MCF 10A (cell line): Measurements from ENCODE around the gene TRPM3. TPM values are rescaled to one million over a fixed set of nuclear protein-coding genes. Genes with fewer than 3 reads are reported as not detected.

Experiments used
- BruUV-seq: library from RNA; stranded (reverse); fragments of 400-500 nt; replicated peaks from 2 replicates; lab custom pipeline; 2021; lab: Mats Ljungman, UMichigan
- CTCF ChIA-PET: fragments of 300-600 bp; sonication (Branson Sonifier 250); formaldehyde crosslinking; extraction: SDS; loops from one replicate; lab custom pipeline; 2021; ENCODE audit warnings: antibody characterized with exemption, inconsistent platforms; lab: Yijun Ruan, JAX
- POLR2A ChIA-PET: fragments of 300-600, 350-650 bp; sonication (Branson Sonifier 250); formaldehyde crosslinking; extraction: SDS; loops from one replicate; lab custom pipeline; 2020; ENCODE audit warnings: antibody characterized with exemption, inconsistent platforms; lab: Yijun Ruan, JAX
- DNase-seq: peaks from one replicate; pipeline ENCODE4 v3.0.0-alpha.2; 2018; ENCODE audit not compliant: unreplicated experiment
- H3K27ac Mint-ChIP-seq: one replicate; pipeline ENCODE4 v1.8.0; 2022; ENCODE audit warnings: mild to moderate bottlenecking, low read depth, mixed read lengths; ENCODE audit not compliant: unreplicated experiment
- H3K27me3 Mint-ChIP-seq: one replicate; pipeline ENCODE4 v1.8.0; 2022; ENCODE audit warnings: mixed read lengths; ENCODE audit not compliant: insufficient read depth, unreplicated experiment
- H3K36me3 Mint-ChIP-seq: one replicate; pipeline ENCODE4 v1.8.0; 2022; ENCODE audit warnings: mild to moderate bottlenecking, moderate library complexity, mixed read lengths; ENCODE audit not compliant: insufficient read depth, unreplicated experiment
- H3K4me1 Mint-ChIP-seq: one replicate; pipeline ENCODE4 v1.8.0; 2022; ENCODE audit warnings: mixed read lengths; ENCODE audit not compliant: insufficient read depth, unreplicated experiment
- H3K4me3 Mint-ChIP-seq: one replicate; pipeline ENCODE4 v1.8.0; 2022; ENCODE audit warnings: mild to moderate bottlenecking, moderate library complexity, mixed read lengths; ENCODE audit not compliant: unreplicated experiment
- H3K9me3 Mint-ChIP-seq: one replicate; pipeline ENCODE4 v1.8.0; 2022; ENCODE audit warnings: mixed read lengths; ENCODE audit not compliant: unreplicated experiment
- CTCF ChIP-seq: fragments of 200-600 bp; IDR thresholded peaks from one replicate; pipeline ENCODE4 v1.8.0; 2022; ENCODE audit warnings: antibody characterized with exemption, mild to moderate bottlenecking; ENCODE audit not compliant: unreplicated experiment
- intact Hi-C: fragments of 100-400 bp; cut with micrococcal nuclease; formaldehyde crosslinking; loops from 2 replicates; pipeline ENCODE4 v1.14.1; 2022
- total RNA-seq: library from RNA; stranded (reverse); gene quantifications from 2 replicates; pipeline ENCODE4 v1.2.3, GENCODE V29; 2022

The TRPM3 gene
- total RNA-seq, 1 experiment from 2014 or later: 0.44 TPM

DNA sequence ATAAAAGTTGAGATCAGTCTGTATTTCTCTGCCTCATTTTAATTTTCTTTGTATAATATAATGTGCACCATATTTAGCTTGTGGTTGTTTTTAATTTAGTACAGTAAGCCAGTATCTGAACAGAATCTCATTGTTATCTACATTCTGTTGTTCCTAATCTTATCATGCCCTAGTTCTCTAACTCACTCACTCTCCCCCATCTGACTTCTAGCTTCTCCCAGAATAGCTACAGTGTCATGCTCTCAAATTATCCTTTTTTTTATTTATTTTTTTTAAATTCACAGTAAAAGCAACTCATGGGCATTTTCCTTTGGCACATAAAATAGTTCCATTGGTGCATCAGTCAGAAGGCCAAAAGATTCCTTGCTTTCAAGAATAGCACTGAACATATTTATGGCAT is 156.6 kb downstream of the TRPM3 start:
- intact Hi-C loops: no loop called here
- no TSS peak for BruUV-seq
- no peak for TF ChIP-seq CTCF
- H3K27me3 Mint-ChIP-seq: no peaks in the 10 kb centered on the region
- H3K4me3 Mint-ChIP-seq: no peak overlapping the region
- no peak overlapping the region for H3K27ac Mint-ChIP-seq
- ChIA-PET POLR2A (no interaction called here), CTCF (interaction anchor here (0.6 to 0.9 kb wide), 2 partner anchors 67 to 325 kb away, joined by 3 to 4 read pairs; no protein-coding TSS in a partner anchor)
- H3K9me3 Mint-ChIP-seq: no peaks in the 10 kb centered on the region
- no peaks in the 10 kb centered on the region for H3K36me3 Mint-ChIP-seq
- no peaks in the 10 kb centered on the region for H3K4me1 Mint-ChIP-seq
- no peak for DNase-seq

DNA sequence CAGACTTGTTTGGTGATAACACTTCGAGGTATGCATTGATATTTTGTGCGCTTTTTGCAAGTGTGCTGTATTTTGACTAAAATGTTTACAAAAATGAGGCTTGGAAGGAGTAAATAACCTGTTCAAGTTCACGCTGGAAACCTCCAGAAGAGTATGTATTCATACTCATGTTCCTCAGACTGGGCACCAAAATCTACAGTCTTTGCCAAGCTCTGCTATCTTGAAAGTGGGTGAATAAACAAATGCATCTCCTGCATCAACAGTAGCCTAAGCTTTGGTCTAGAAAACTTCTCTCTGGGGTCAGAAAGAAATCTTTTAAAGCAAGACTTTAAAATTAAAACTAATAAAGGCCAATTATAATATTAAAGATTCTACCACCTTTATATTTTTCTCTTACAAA is 157.9 kb downstream of the TRPM3 start:
- intact Hi-C loops: no loop called here
- no peak overlapping the region for H3K27ac Mint-ChIP-seq

DNA sequence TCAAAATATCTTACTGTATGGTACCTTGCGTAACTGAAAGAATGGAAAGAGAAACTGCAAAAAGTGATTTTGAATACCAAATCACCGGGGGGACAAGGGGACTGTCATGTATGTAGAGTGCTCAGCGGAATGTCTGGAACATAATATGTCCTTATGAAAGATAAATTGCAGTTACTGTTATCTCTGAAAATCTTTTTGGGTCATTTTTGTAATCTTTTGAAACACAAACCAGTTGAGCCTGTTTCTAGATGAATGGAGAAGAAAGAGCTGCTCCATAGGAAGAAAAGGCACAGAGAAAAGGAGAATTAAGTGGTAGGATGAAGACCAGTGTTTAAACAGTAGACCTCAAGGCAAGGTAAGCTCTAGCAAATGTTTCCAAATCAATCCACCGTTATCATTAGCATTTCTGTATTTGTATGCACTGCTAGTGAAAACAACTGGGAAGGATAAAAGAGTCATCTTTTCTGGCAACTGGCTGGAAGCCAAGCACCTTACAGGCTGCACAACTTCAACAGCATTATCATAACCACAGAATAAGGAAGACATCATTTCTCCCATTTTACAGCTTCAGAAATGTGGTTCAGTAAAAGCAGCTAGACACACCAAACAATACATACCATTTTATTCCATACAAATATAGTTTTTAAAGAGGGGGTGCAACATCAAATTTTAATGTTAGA is 158.5 kb downstream of the TRPM3 start:
- ChIA-PET POLR2A (no interaction called here), CTCF (interaction anchor here (0.5 kb wide), 1 partner anchor 1239 kb away, joined by 4 read pairs; no protein-coding TSS in a partner anchor)
- BruUV-seq: no TSS peak
- H3K36me3 Mint-ChIP-seq: no peaks in the 10 kb centered on the region
- H3K9me3 Mint-ChIP-seq: no peaks in the 10 kb centered on the region
- no peaks in the 10 kb centered on the region for H3K27me3 Mint-ChIP-seq
- no peak for DNase-seq
- TF ChIP-seq CTCF: no peak
- H3K4me3 Mint-ChIP-seq: no peak overlapping the region
- H3K4me1 Mint-ChIP-seq: no peaks in the 10 kb centered on the region
- intact Hi-C loops: no loop called here
- H3K27ac Mint-ChIP-seq: no peak overlapping the region

More for the DNA sequence above, 157.9 kb downstream of the TRPM3 start:
- Mint-ChIP-seq H3K36me3 (no peaks in the 10 kb centered on the region), H3K4me3 (no peak overlapping the region), H3K27me3 (no peaks in the 10 kb centered on the region), H3K4me1 (no peaks in the 10 kb centered on the region), H3K9me3 (no peaks in the 10 kb centered on the region)
- TF ChIP-seq CTCF: no peak
- POLR2A ChIA-PET: no interaction called here
- no TSS peak for BruUV-seq
- CTCF ChIA-PET: interaction anchor here (0.5 to 0.8 kb wide), 2 partner anchors 71 to 1239 kb away, joined by 3 to 4 read pairs; no protein-coding TSS in a partner anchor
- DNase-seq: no peak

GRCh38 chr9:70959366-70959765 is 162.1 kb downstream of the TRPM3 start:
- Mint-ChIP-seq H3K36me3 (no peaks in the 10 kb centered on the region), H3K9me3 (no peaks in the 10 kb centered on the region), H3K27me3 (no peaks in the 10 kb centered on the region), H3K27ac (no peak overlapping the region), H3K4me1 (peaks cover 6% of the 10 kb centered on the region), H3K4me3 (no peak overlapping the region)
- BruUV-seq: no TSS peak
- TF ChIP-seq CTCF: no peak
- CTCF ChIA-PET: interaction anchor here (0.9 to 1.4 kb wide), 2 partner anchors 16 to 319 kb away, joined by 3 read pairs; no protein-coding TSS in a partner anchor
- DNase-seq: no peak
- intact Hi-C loops: no loop called here
- POLR2A ChIA-PET: no interaction called here
